SK-N-MC (cell line): Measurements from ENCODE around the gene ETV6.

Source experiments
- EZH2 ChIP-seq: fragments of 200-600 bp; sonication (generic); IDR thresholded peaks from one replicate; pipeline ENCODE4 v1.6.1; 2017; ENCODE audit warnings: antibody characterized with exemption
- FOXP2 ChIP-seq: optimal IDR thresholded peaks from 2 replicates; pipeline ENCODE3; 2011; ENCODE audit warnings: mild to moderate bottlenecking, moderate library complexity; ENCODE audit not compliant: insufficient read depth; ENCODE audit errors: extremely low read length, control extremely low read depth
- POLR2AphosphoS5 ChIP-seq: IDR thresholded peaks from 2 replicates; pipeline ENCODE4 v1.6.1; 2012; ENCODE audit warnings: mild to moderate bottlenecking, low read depth, low read length, borderline replicate concordance

GRCh38 chr12:11743423-11744409 is 94.2 kb downstream of the ETV6 start:
- TF ChIP-seq POLR2AphosphoS5, result no peak
- TF ChIP-seq EZH2, result no peak
- TF ChIP-seq FOXP2, result no peak
